Breast epithelium (tissue), 4 donors: Measurements from ENCODE around the gene CAMK4. TPM values are rescaled to one million over a fixed set of nuclear protein-coding genes. Genes with fewer than 3 reads are reported as not detected.

Experiments used
- DNase-seq, 2 donors: peaks; one replicate each; pipeline ENCODE4 v3.0.0-alpha.2; 2019; ENCODE audit warnings: low spot score in 2 of 2
- H3K27ac ChIP-seq, 2 donors: fragments of 200-600 bp; sonication (generic) in 1 of 2; one replicate each; pipeline ENCODE4 v1.5.1; 2016 to 2019; ENCODE audit warnings: mild to moderate bottlenecking in 1 of 2
- H3K27me3 ChIP-seq, 2 donors: fragments of 200-600 bp; sonication (generic) in 1 of 2; one replicate each; pipeline versions ENCODE4 v1.5.1 to v1.6.0; 2017 to 2019; ENCODE audit warnings: control low read depth in 1 of 2, mild to moderate bottlenecking in 1 of 2
- H3K36me3 ChIP-seq: fragments of 200-600 bp; one replicate; pipeline ENCODE4 v1.5.1; 2019
- H3K4me1 ChIP-seq, 2 donors: fragments of 200-600 bp; sonication (generic); one replicate each; pipeline ENCODE4 v1.5.1; 2016 to 2019; ENCODE audit warnings: control low read depth in 1 of 2
- H3K4me3 ChIP-seq, 3 donors: fragments of 200-600 bp; sonication (generic); 1 replicate in 2 of 3; 2 replicates in 1 of 3; pipeline ENCODE4 v1.5.1; 2016 to 2019; ENCODE audit warnings: mild to moderate bottlenecking in 3 of 3, moderate library complexity in 2 of 3
- H3K9me3 ChIP-seq, 2 donors: fragments of 200-600 bp; sonication (generic) in 1 of 2; one replicate each; pipeline ENCODE4 v1.5.1; 2016 to 2019; ENCODE audit warnings: control low read depth in 1 of 2
- CTCF ChIP-seq, 3 donors: fragments of 450-650 bp; IDR thresholded peaks; one replicate each; pipeline ENCODE4 v1.5.1; 2016 to 2017; ENCODE audit warnings: antibody characterized with exemption in 3 of 3, mild to moderate bottlenecking in 3 of 3, moderate library complexity in 3 of 3
- POLR2A ChIP-seq: fragments of 450-650 bp; IDR thresholded peaks from one replicate; pipeline ENCODE4 v1.6.1; 2016; ENCODE audit warnings: antibody characterized with exemption, mild to moderate bottlenecking, moderate library complexity
- POLR2AphosphoS5 ChIP-seq, 3 donors: sonication (generic); formaldehyde crosslinking; IDR thresholded peaks; one replicate each; pipeline ENCODE4 v1.6.1; 2017; ENCODE audit warnings: antibody characterized with exemption in 3 of 3
- intact Hi-C: fragments of 100-400 bp; cut with DNase I; formaldehyde crosslinking; loops from one replicate; pipeline ENCODE4 v1.15.1; 2023; ENCODE audit warnings: low total_unique reads
- total RNA-seq, 3 donors: library from RNA; depleted of rRNA; stranded (reverse); fragments of >200 nt; gene quantifications; one replicate each; pipeline ENCODE4 v1.1.0, GENCODE V29; 2016

CAMK4 gene
- total RNA-seq, 3 donors from 2014 or later, result 0.98 to 1.5 (median 1.4) TPM

- intact Hi-C loops, result no loop called here
- no peak for DNase-seq
- Histone ChIP-seq H3K27ac (no peak overlapping the region), H3K9me3 (no peaks in the 10 kb centered on the region), H3K4me3 (no peak overlapping the region), H3K36me3 (no peaks in the 10 kb centered on the region), H3K4me1 (no peaks in the 10 kb centered on the region), H3K27me3 (peaks cover 0 to under 1% of the 10 kb centered on the region in 2 donors)
- TF ChIP-seq CTCF (IDR thresholded peaks at IDR 0.05), result no peak
Observed at GRCh38 chr5:111237470-111237869, 13.3 kb downstream of the CAMK4 start.

GRCh38 chr5:111238431-111239225 lies 14.4 kb downstream of the CAMK4 start:
- TF ChIP-seq CTCF (IDR thresholded peaks at IDR 0.05), result no peak
- no peak for TF ChIP-seq POLR2AphosphoS5 (IDR thresholded peaks at IDR 0.05)
- DNase-seq, result peak in 1 of 2 donors; percentile 23
- no peaks in the 10 kb centered on the region for H3K4me1 ChIP-seq
- no peak overlapping the region for H3K4me3 ChIP-seq
- H3K27me3 ChIP-seq, result peaks cover 0 to 6% of the 10 kb centered on the region in 2 donors
- no peaks in the 10 kb centered on the region for H3K9me3 ChIP-seq
- H3K27ac ChIP-seq, result no peak overlapping the region
- intact Hi-C loops, result no loop called here
- H3K36me3 ChIP-seq, result no peaks in the 10 kb centered on the region

- Histone ChIP-seq H3K27ac (no peak overlapping the region), H3K9me3 (no peaks in the 10 kb centered on the region), H3K4me1 (no peaks in the 10 kb centered on the region), H3K27me3 (peaks cover 0 to 6% of the 10 kb centered on the region in 2 donors), H3K36me3 (no peaks in the 10 kb centered on the region), H3K4me3 (no peak overlapping the region)
- TF ChIP-seq CTCF (IDR thresholded peaks at IDR 0.05) (no peak), POLR2A (no peak), POLR2AphosphoS5 (IDR thresholded peaks at IDR 0.05) (no peak)
- intact Hi-C loops, result no loop called here
- no peak for DNase-seq
Observed at GRCh38 chr5:111241696-111242095, 17.5 kb downstream of the CAMK4 start.

- Histone ChIP-seq H3K27me3 (peaks cover 0 to 6% of the 10 kb centered on the region in 2 donors), H3K4me1 (no peaks in the 10 kb centered on the region), H3K36me3 (no peaks in the 10 kb centered on the region), H3K27ac (no peak overlapping the region), H3K4me3 (no peak overlapping the region), H3K9me3 (no peaks in the 10 kb centered on the region)
- DNase-seq, result no peak
- intact Hi-C loops, result no loop called here
- TF ChIP-seq CTCF (IDR thresholded peaks at IDR 0.05), result no peak
- no peak for TF ChIP-seq POLR2A
- TF ChIP-seq POLR2AphosphoS5 (IDR thresholded peaks at IDR 0.05), result no peak
Observed at GRCh38 chr5:111242606-111243005, 18.4 kb downstream of the CAMK4 start.

GRCh38 chr5:111243318-111243717 lies 19.1 kb downstream of the CAMK4 start:
- Histone ChIP-seq H3K4me1 (no peaks in the 10 kb centered on the region), H3K27me3 (peaks cover 0 to 6% of the 10 kb centered on the region in 2 donors), H3K36me3 (no peaks in the 10 kb centered on the region), H3K27ac (no peak overlapping the region), H3K4me3 (no peak overlapping the region), H3K9me3 (no peaks in the 10 kb centered on the region)
- intact Hi-C loops, result no loop called here
- no peak for TF ChIP-seq POLR2A
- no peak for TF ChIP-seq CTCF (IDR thresholded peaks at IDR 0.05)
- TF ChIP-seq POLR2AphosphoS5 (IDR thresholded peaks at IDR 0.05), result no peak
- DNase-seq, result no peak
